Measurements from ENCODE around the gene MT3. TPM values are rescaled to one million over a fixed set of nuclear protein-coding genes. Genes with fewer than 3 reads are reported as not detected.

The MT3 gene
- total and polyA plus RNA-seq, 2 of the 13 experiments (the other 11 are each of a cell fraction or from before 2014, with no cell fraction given), result not detected

DNA sequence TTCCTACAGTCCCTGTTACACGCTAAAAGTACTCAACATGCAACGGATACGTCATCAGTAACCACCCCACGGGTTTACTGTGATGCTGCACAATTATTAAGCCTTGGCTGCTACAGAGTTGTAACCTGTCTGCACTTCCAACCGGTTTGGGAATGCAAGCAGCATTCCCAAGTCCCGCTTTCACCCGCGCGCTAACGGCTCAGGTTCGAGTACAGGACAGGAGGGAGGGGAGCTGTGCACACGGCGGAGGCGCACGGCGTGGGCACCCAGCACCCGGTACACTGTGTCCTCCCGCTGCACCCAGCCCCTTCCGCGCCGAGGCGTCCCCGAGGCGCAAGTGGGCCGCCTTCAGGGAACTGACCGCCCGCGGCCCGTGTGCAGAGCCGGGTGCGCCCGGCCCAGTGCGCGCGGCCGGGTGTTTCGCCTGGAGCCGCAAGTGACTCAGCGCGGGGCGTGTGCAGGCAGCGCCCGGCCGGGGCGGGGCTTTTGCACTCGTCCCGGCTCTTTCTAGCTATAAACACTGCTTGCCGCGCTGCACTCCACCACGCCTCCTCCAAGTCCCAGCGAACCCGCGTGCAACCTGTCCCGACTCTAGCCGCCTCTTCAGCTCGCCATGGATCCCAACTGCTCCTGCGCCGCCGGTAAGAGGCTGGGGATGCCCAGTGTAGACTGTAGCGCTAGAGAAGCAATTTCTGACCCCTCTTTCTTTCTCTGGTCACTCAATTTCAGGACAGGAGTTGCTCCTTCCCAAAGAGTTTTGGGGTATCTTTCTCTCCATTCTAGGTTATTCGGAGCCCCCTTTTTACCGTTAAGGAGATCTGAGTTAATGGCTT, 18.9 kb downstream of the MT3 start, which contains the start of gene MT2A (continued):
- peak; percentile 44; the same call in 1 of the 2 replicates for TF ChIP-seq NCOA2 (CRISPR knock-in tag; IDR thresholded peaks at IDR 0.05)
- TF ChIP-seq ZNF761 (CRISPR knock-in tag; conservative IDR thresholded peaks at IDR 0.05), result no peak; the same call in 1 of the 2 replicates
- peak; percentile 70 for TF ChIP-seq THAP11 (CRISPR knock-in tag; IDR thresholded peaks at IDR 0.05)
- TF ChIP-seq HNRNPUL1 (IDR thresholded peaks at IDR 0.05; ENCODE audit: low read depth, low read length), result 0 out of 2 replicates have a peak, but pooled peaks have one; percentile 42
- no peak for TF ChIP-seq RFX3 (CRISPR knock-in tag; IDR thresholded peaks at IDR 0.05)
- no peak; the same call in 1 of the 2 replicates for TF ChIP-seq ZBTB42 (CRISPR knock-in tag; IDR thresholded peaks at IDR 0.05)
- no peak; the same call in 1 of the 2 replicates for TF ChIP-seq RXRA (CRISPR knock-in tag; IDR thresholded peaks at IDR 0.05)
- TF ChIP-seq, protein P1, sequence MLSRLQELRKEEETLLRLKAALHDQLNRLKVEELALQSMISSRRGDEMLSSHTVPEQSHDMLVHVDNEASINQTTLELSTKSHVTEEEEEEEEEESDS (CRISPR knock-in tag; IDR thresholded peaks at IDR 0.05; ENCODE audit: borderline replicate concordance), result 0 out of 2 replicates have a peak, but pooled peaks have one; percentile 31
- TF ChIP-seq, protein P2, sequence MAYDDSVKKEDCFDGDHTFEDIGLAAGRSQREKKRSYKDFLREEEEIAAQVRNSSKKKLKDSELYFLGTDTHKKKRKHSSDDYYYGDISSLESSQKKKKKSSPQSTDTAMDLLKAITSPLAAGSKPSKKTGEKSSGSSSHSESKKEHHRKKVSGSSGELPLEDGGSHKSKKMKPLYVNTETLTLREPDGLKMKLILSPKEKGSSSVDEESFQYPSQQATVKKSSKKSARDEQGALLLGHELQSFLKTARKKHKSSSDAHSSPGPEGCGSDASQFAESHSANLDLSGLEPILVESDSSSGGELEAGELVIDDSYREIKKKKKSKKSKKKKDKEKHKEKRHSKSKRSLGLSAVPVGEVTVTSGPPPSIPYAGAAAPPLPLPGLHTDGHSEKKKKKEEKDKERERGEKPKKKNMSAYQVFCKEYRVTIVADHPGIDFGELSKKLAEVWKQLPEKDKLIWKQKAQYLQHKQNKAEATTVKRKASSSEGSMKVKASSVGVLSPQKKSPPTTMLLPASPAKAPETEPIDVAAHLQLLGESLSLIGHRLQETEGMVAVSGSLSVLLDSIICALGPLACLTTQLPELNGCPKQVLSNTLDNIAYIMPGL (CRISPR knock-in tag; IDR thresholded peaks at IDR 0.05; ENCODE audit: borderline replicate concordance in 1 of 2, low read depth in 1 of 2), result peak; percentile 66 to 77; a peak in 3 of 4 replicates
- TF ChIP-seq ZNF737 (CRISPR knock-in tag; IDR thresholded peaks at IDR 0.05; ENCODE audit: borderline replicate concordance), result no peak
- TF ChIP-seq ZNF572 (CRISPR knock-in tag; IDR thresholded peaks at IDR 0.05), result 0 out of 2 replicates have a peak, but pooled peaks have one; percentile 59
- TF ChIP-seq, protein P3, sequence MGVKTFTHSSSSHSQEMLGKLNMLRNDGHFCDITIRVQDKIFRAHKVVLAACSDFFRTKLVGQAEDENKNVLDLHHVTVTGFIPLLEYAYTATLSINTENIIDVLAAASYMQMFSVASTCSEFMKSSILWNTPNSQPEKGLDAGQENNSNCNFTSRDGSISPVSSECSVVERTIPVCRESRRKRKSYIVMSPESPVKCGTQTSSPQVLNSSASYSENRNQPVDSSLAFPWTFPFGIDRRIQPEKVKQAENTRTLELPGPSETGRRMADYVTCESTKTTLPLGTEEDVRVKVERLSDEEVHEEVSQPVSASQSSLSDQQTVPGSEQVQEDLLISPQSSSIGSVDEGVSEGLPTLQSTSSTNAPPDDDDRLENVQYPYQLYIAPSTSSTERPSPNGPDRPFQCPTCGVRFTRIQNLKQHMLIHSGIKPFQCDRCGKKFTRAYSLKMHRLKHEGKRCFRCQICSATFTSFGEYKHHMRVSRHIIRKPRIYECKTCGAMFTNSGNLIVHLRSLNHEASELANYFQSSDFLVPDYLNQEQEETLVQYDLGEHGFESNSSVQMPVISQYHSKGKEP (CRISPR knock-in tag; IDR thresholded peaks at IDR 0.05), result no peak
- 0 out of 2 replicates have a peak, but pooled peaks have one; percentile 0 for TF ChIP-seq ZNF256 (CRISPR knock-in tag; conservative IDR thresholded peaks at IDR 0.05)
- TF ChIP-seq ZNF451 (CRISPR knock-in tag; IDR thresholded peaks at IDR 0.05), result no peak
- no peak; the same call in 1 of the 2 replicates for TF ChIP-seq NFYC (CRISPR knock-in tag; IDR thresholded peaks at IDR 0.05)
- TF ChIP-seq, protein P4, sequence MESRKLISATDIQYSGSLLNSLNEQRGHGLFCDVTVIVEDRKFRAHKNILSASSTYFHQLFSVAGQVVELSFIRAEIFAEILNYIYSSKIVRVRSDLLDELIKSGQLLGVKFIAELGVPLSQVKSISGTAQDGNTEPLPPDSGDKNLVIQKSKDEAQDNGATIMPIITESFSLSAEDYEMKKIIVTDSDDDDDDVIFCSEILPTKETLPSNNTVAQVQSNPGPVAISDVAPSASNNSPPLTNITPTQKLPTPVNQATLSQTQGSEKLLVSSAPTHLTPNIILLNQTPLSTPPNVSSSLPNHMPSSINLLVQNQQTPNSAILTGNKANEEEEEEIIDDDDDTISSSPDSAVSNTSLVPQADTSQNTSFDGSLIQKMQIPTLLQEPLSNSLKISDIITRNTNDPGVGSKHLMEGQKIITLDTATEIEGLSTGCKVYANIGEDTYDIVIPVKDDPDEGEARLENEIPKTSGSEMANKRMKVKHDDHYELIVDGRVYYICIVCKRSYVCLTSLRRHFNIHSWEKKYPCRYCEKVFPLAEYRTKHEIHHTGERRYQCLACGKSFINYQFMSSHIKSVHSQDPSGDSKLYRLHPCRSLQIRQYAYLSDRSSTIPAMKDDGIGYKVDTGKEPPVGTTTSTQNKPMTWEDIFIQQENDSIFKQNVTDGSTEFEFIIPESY (CRISPR knock-in tag; IDR thresholded peaks at IDR 0.05), result no peak
- TF ChIP-seq PLRG1 (conservative IDR thresholded peaks at IDR 0.05), result no peak
- TF ChIP-seq, protein P5, sequence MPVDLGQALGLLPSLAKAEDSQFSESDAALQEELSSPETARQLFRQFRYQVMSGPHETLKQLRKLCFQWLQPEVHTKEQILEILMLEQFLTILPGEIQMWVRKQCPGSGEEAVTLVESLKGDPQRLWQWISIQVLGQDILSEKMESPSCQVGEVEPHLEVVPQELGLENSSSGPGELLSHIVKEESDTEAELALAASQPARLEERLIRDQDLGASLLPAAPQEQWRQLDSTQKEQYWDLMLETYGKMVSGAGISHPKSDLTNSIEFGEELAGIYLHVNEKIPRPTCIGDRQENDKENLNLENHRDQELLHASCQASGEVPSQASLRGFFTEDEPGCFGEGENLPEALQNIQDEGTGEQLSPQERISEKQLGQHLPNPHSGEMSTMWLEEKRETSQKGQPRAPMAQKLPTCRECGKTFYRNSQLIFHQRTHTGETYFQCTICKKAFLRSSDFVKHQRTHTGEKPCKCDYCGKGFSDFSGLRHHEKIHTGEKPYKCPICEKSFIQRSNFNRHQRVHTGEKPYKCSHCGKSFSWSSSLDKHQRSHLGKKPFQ (CRISPR knock-in tag; IDR thresholded peaks at IDR 0.05; ENCODE audit: insufficient replicate concordance), result peak; percentile 94
- TF ChIP-seq ZNF326 (CRISPR knock-in tag; IDR thresholded peaks at IDR 0.05; ENCODE audit: borderline replicate concordance), result no peak

Data from HepG2 (cell line).